H9 (cell line): ENCODE measurements around the gene GPR42. TPM values are rescaled to one million over a fixed set of nuclear protein-coding genes. Genes with fewer than 3 reads are reported as not detected.

Experiments
- DNase-seq: peaks from one replicate; pipeline ENCODE4 v3.0.0-alpha.2; 2017
- H2AFZ ChIP-seq: one replicate; pipeline ENCODE4 v1.6.1; 2013; ENCODE audit warnings: mild to moderate bottlenecking, low read length, control low read depth, moderate library complexity
- H2AK5ac ChIP-seq: 2 replicates; pipeline ENCODE4 v1.6.1; 2013; ENCODE audit warnings: low read length, control low read depth, mixed read lengths; ENCODE audit not compliant: insufficient read length
- H2BK120ac ChIP-seq: one replicate; pipeline ENCODE4 v1.6.1; 2013; ENCODE audit warnings: low read depth, mild to moderate bottlenecking, low read length, control low read depth, inconsistent platforms; ENCODE audit not compliant: poor library complexity, severe bottlenecking
- H2BK12ac ChIP-seq: 2 replicates; pipeline ENCODE4 v1.6.1; 2013; ENCODE audit warnings: low read length, control low read depth, mixed read lengths, low read depth; ENCODE audit not compliant: insufficient read length
- H2BK15ac ChIP-seq: 2 replicates; pipeline ENCODE4 v1.6.1; 2013; ENCODE audit warnings: low read depth, low read length, control low read depth
- H2BK20ac ChIP-seq: one replicate; pipeline ENCODE4 v1.6.1; 2013; ENCODE audit warnings: low read depth, mild to moderate bottlenecking, low read length, control low read depth, inconsistent platforms; ENCODE audit not compliant: poor library complexity, severe bottlenecking
- H2BK5ac ChIP-seq: 2 replicates; pipeline ENCODE4 v1.6.1; 2013; ENCODE audit warnings: low read length, control low read depth, mixed read lengths; ENCODE audit not compliant: insufficient read length
- H3K14ac ChIP-seq: 2 replicates; pipeline ENCODE4 v1.6.1; 2013; ENCODE audit warnings: low read length, control low read depth; ENCODE audit not compliant: insufficient read depth
- H3K18ac ChIP-seq: 2 replicates; pipeline ENCODE4 v1.6.1; 2013; ENCODE audit warnings: low read depth, mild to moderate bottlenecking, mixed read lengths, low read length, control low read depth; ENCODE audit not compliant: insufficient read length
- H3K23ac ChIP-seq: 2 replicates; pipeline ENCODE4 v1.6.1; 2013; ENCODE audit warnings: low read length, control low read depth, mixed read lengths, low read depth; ENCODE audit not compliant: insufficient read length
- H3K23me2 ChIP-seq: 2 replicates; pipeline ENCODE4 v1.6.1; 2013; ENCODE audit warnings: low read depth, mild to moderate bottlenecking, mixed read lengths, low read length, control low read depth; ENCODE audit not compliant: insufficient read length, poor library complexity, severe bottlenecking
- H3K27ac ChIP-seq: 2 replicates; pipeline ENCODE4 v1.5.1; 2013; ENCODE audit warnings: low read length, control low read depth, mixed read lengths, low read depth; ENCODE audit not compliant: insufficient read length
- H3K27me3 ChIP-seq: 2 replicates; pipeline ENCODE4 v1.6.1; 2013; ENCODE audit warnings: low read length, control low read depth, inconsistent platforms; ENCODE audit not compliant: insufficient read depth
- H3K4ac ChIP-seq: 2 replicates; pipeline ENCODE4 v1.6.1; 2013; ENCODE audit warnings: low read depth, mild to moderate bottlenecking, control low read depth, inconsistent platforms, low read length, moderate library complexity
- H3K4me1 ChIP-seq: 2 replicates; pipeline ENCODE4 v1.6.1; 2013; ENCODE audit warnings: low read length, control low read depth, inconsistent platforms; ENCODE audit not compliant: insufficient read depth
- H3K4me2 ChIP-seq: 2 replicates; pipeline ENCODE4 v1.6.1; 2013; ENCODE audit warnings: low read length, control low read depth, mixed read lengths; ENCODE audit not compliant: insufficient read length, insufficient read depth
- H3K56ac ChIP-seq: 2 replicates; pipeline ENCODE4 v1.6.1; 2013; ENCODE audit warnings: low read depth, mild to moderate bottlenecking, mixed read lengths, low read length, control low read depth; ENCODE audit not compliant: insufficient read length
- H3K79me1 ChIP-seq: 2 replicates; pipeline ENCODE4 v1.6.1; 2013; ENCODE audit warnings: low read depth, mild to moderate bottlenecking, moderate library complexity, low read length, control low read depth, inconsistent platforms; ENCODE audit not compliant: insufficient read depth, poor library complexity, severe bottlenecking
- H3K79me2 ChIP-seq: 2 replicates; pipeline ENCODE4 v1.6.1; 2013; ENCODE audit warnings: low read length, control low read depth, inconsistent platforms; ENCODE audit not compliant: insufficient read depth
- H3K9ac ChIP-seq: 2 replicates; pipeline ENCODE4 v1.6.1; 2013; ENCODE audit warnings: low read length, control low read depth, mixed read lengths; ENCODE audit not compliant: insufficient read length; ENCODE audit errors: extremely low read depth
- H3K9me3 ChIP-seq: one replicate; pipeline ENCODE4 v1.6.1; 2013; ENCODE audit warnings: low read depth, low read length, inconsistent platforms; ENCODE audit not compliant: control insufficient read depth
- H3T11ph ChIP-seq: one replicate; pipeline ENCODE4 v1.6.1; 2013; ENCODE audit warnings: mild to moderate bottlenecking, low read length, control low read depth, inconsistent platforms
- H4K20me1 ChIP-seq: one replicate; pipeline ENCODE4 v1.6.1; 2013; ENCODE audit not compliant: control insufficient read depth, insufficient read length, insufficient read depth
- H4K5ac ChIP-seq: 2 replicates; pipeline ENCODE4 v1.6.1; 2013; ENCODE audit warnings: low read depth, mild to moderate bottlenecking, mixed read lengths, low read length, control low read depth; ENCODE audit not compliant: insufficient read length
- H4K8ac ChIP-seq: replicated peaks from 2 replicates; pipeline ENCODE4 v1.6.1; 2013; ENCODE audit warnings: low read length, control low read depth, mixed read lengths, low read depth; ENCODE audit not compliant: insufficient read length
- H4K91ac ChIP-seq: 2 replicates; pipeline ENCODE4 v1.6.1; 2013; ENCODE audit warnings: low read depth, mild to moderate bottlenecking, moderate library complexity, mixed read lengths, low read length, control low read depth; ENCODE audit not compliant: insufficient read length
- H3K27ac Mint-ChIP-seq, 3 experiments: 2 replicates in 2 of 3; 3 replicates in 1 of 3; pipeline ENCODE4 v1.8.0; 2020 to 2021; ENCODE audit warnings: mixed read lengths in 3 of 3, mild to moderate bottlenecking in 1 of 3, moderate library complexity in 1 of 3
- H3K27me3 Mint-ChIP-seq: 2 replicates; pipeline ENCODE4 v1.8.0; 2021; ENCODE audit warnings: low read depth, mild to moderate bottlenecking, moderate library complexity, mixed read lengths
- H3K36me3 Mint-ChIP-seq, 3 experiments: 2 replicates in 2 of 3; 3 replicates in 1 of 3; pipeline ENCODE4 v1.8.0; 2020 to 2021; ENCODE audit warnings: low read depth in 3 of 3, mixed read lengths in 3 of 3; ENCODE audit not compliant: insufficient read depth in 1 of 3
- H3K4me1 Mint-ChIP-seq, 2 experiments: 2 replicates each; pipeline ENCODE4 v1.8.0; 2020; ENCODE audit warnings: mixed read lengths in 2 of 2
- H3K4me3 Mint-ChIP-seq, 2 experiments: 2 replicates in 1 of 2; 3 replicates in 1 of 2; pipeline ENCODE4 v1.8.0; 2020 to 2021; ENCODE audit warnings: mild to moderate bottlenecking in 2 of 2, mixed read lengths in 2 of 2, moderate library complexity in 1 of 2
- H3K9me3 Mint-ChIP-seq, 2 experiments: 2 replicates in 1 of 2; 3 replicates in 1 of 2; pipeline ENCODE4 v1.8.0; 2020; ENCODE audit warnings: mild to moderate bottlenecking in 2 of 2, mixed read lengths in 2 of 2, moderate library complexity in 1 of 2
- WGBS: extraction: QIAGEN DNeasy Blood & Tissue Kit; methylation state at CpG from one replicate; pipeline ENCODE4 v1.1.7; 2013; ENCODE audit warnings: missing lambda C conversion rate, low lambda C conversion rate, mixed read lengths; ENCODE audit not compliant: insufficient read length; ENCODE audit errors: extremely low coverage; 5-methylcytosine and 5-hydroxymethylcytosine counted together
- total RNA-seq: library from RNA; stranded (reverse); gene quantifications from 2 replicates; pipeline ENCODE4 v1.2.1, GENCODE V29; 2021
- TF ChIP-seq, protein P1 (sequence below): fragments of 200-600 bp; sonication (generic); conservative IDR thresholded peaks from 3 replicates; pipeline ENCODE4 v1.8.0; 2021; ENCODE audit warnings: antibody characterized with exemption, mild to moderate bottlenecking

Gene GPR42
- total RNA-seq, 1 experiment from 2014 or later = not detected

DNA sequence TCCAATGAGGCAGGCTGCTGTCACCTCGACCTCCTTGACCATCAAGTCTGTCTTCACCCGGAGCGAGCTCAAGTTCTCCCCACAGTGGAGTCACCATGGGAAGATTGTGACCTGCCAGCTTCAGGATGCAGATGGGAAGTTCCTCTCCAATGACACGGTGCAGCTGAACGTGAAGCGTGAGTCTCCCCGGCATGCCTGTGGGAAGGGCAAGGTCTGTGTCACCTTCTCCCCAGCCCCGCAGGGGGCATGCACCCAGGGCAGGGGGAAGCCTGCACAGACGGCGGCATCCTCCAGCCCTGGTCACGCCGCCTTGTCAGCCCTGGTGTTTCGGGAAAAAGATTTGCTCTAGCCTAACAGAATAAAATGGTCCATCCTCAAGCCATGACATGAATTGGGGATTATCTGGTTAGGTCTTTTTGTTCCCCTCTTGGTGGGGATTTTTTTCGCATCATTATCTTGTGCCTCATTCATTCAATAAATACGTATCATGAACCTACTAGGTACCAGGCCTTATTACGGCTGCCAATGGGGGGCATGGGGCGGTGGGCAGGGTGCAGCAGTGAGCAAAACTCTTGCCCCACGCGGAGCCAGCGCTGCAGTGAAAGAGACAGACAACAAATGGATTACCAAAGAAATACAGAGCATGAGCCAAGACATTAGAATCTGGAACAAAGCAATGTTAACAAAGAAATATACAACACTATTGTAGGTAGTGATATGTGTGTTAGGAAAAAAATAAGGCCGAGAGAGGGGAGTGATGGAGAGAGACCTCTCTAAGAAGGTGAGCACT, 34.5 kb upstream of the GPR42 start:
- Histone ChIP-seq H2BK120ac (no peak overlapping the region), H2BK15ac (no peak overlapping the region), H3K27ac (no peak overlapping the region), H2AFZ (no peak overlapping the region), H2BK20ac (no peak overlapping the region), H3K23me2 (no peaks in the 10 kb centered on the region), H2AK5ac (no peak overlapping the region), H4K20me1 (no peaks in the 10 kb centered on the region), H4K91ac (no peak overlapping the region), H3T11ph (no peak overlapping the region), H3K4ac (no peak overlapping the region), H3K9ac (no peak overlapping the region), H3K23ac (no peak overlapping the region), H3K4me1 (peaks cover 3% of the 10 kb centered on the region; the same call in 1 of the 2 replicates), H3K9me3 (no peaks in the 10 kb centered on the region), H2BK12ac (no peak overlapping the region), H3K18ac (no peak overlapping the region), H3K56ac (no peak overlapping the region), H3K27me3 (no peaks in the 10 kb centered on the region), H3K4me2 (no peak overlapping the region), H3K79me1 (no peaks in the 10 kb centered on the region), H4K8ac (no peak overlapping the region), H4K5ac (no peak overlapping the region), H3K79me2 (no peaks in the 10 kb centered on the region), H2BK5ac (no peak overlapping the region), H3K14ac (no peak overlapping the region)
- no CpG with 5 or more reads among the region's 21 CpGs for WGBS
- Mint-ChIP-seq H3K27me3 (peaks cover 8% of the 10 kb centered on the region), H3K4me3 (no peak overlapping the region), H3K27ac (no peak overlapping the region; a peak in 1 of 7 replicates), H3K4me1 (no peaks in the 10 kb centered on the region; a peak in 1 of 4 replicates), H3K36me3 (no peaks in the 10 kb centered on the region), H3K9me3 (no peaks in the 10 kb centered on the region)
- no peak for DNase-seq
- TF ChIP-seq, protein P1, sequence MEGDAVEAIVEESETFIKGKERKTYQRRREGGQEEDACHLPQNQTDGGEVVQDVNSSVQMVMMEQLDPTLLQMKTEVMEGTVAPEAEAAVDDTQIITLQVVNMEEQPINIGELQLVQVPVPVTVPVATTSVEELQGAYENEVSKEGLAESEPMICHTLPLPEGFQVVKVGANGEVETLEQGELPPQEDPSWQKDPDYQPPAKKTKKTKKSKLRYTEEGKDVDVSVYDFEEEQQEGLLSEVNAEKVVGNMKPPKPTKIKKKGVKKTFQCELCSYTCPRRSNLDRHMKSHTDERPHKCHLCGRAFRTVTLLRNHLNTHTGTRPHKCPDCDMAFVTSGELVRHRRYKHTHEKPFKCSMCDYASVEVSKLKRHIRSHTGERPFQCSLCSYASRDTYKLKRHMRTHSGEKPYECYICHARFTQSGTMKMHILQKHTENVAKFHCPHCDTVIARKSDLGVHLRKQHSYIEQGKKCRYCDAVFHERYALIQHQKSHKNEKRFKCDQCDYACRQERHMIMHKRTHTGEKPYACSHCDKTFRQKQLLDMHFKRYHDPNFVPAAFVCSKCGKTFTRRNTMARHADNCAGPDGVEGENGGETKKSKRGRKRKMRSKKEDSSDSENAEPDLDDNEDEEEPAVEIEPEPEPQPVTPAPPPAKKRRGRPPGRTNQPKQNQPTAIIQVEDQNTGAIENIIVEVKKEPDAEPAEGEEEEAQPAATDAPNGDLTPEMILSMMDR = no peak
